Measurements from ENCODE around the gene CLPTM1L.

CLPTM1L gene

GRCh38 chr5:1304033-1304432, 40.9 kb downstream of the CLPTM1L start:
- H3K4me1 ChIP-seq (ENCODE audit: control insufficient read depth, insufficient read depth, low read length), result no peaks in the 10 kb centered on the region
- no peaks in the 10 kb centered on the region for H3K27me3 ChIP-seq (ENCODE audit: control insufficient read depth, insufficient read depth, low read length)
- no peak overlapping the region for H3K27ac ChIP-seq (ENCODE audit: low read depth, low read length)
- no peak overlapping the region for H3K4me3 ChIP-seq (ENCODE audit: low read depth, low read length)
- no peaks in the 10 kb centered on the region for H3K36me3 ChIP-seq (ENCODE audit: control insufficient read depth, insufficient read depth, low read length)
- no peaks in the 10 kb centered on the region for H3K9me3 ChIP-seq (ENCODE audit: control insufficient read depth, insufficient read depth, low read length)
- no peak overlapping the region for H3K9ac ChIP-seq (ENCODE audit: low read depth, low read length)

- H3K9ac ChIP-seq (ENCODE audit: low read depth, low read length), result no peak overlapping the region
- H3K9me3 ChIP-seq (ENCODE audit: control insufficient read depth, insufficient read depth, low read length), result no peaks in the 10 kb centered on the region
- H3K4me1 ChIP-seq (ENCODE audit: control insufficient read depth, insufficient read depth, low read length), result no peaks in the 10 kb centered on the region
- H3K4me3 ChIP-seq (ENCODE audit: low read depth, low read length), result no peak overlapping the region
- no peak overlapping the region for H3K27ac ChIP-seq (ENCODE audit: low read depth, low read length)
- H3K27me3 ChIP-seq (ENCODE audit: control insufficient read depth, insufficient read depth, low read length), result no peaks in the 10 kb centered on the region
- no peaks in the 10 kb centered on the region for H3K36me3 ChIP-seq (ENCODE audit: control insufficient read depth, insufficient read depth, low read length)
These were observed 42.6 kb downstream of the CLPTM1L start for GRCh38 chr5:1302258-1302657.

- Histone ChIP-seq H3K9ac (ENCODE audit: low read depth, low read length) (no peak overlapping the region), H3K9me3 (ENCODE audit: control insufficient read depth, insufficient read depth, low read length) (no peaks in the 10 kb centered on the region), H3K4me3 (ENCODE audit: low read depth, low read length) (no peak overlapping the region), H3K27me3 (ENCODE audit: control insufficient read depth, insufficient read depth, low read length) (peaks cover 7% of the 10 kb centered on the region; the same call in 1 of the 2 replicates), H3K4me1 (ENCODE audit: control insufficient read depth, insufficient read depth, low read length) (no peaks in the 10 kb centered on the region), H3K27ac (ENCODE audit: low read depth, low read length) (no peak overlapping the region), H3K36me3 (ENCODE audit: control insufficient read depth, insufficient read depth, low read length) (no peaks in the 10 kb centered on the region)
These were observed 44.3 kb downstream of the CLPTM1L start for GRCh38 chr5:1300581-1301083.

- no peak overlapping the region for H3K4me3 ChIP-seq (ENCODE audit: low read depth, low read length)
- no peak overlapping the region for H3K9ac ChIP-seq (ENCODE audit: low read depth, low read length)
- no peaks in the 10 kb centered on the region for H3K9me3 ChIP-seq (ENCODE audit: control insufficient read depth, insufficient read depth, low read length)
- H3K27ac ChIP-seq (ENCODE audit: low read depth, low read length), result no peak overlapping the region
- no peaks in the 10 kb centered on the region for H3K36me3 ChIP-seq (ENCODE audit: control insufficient read depth, insufficient read depth, low read length)
- H3K4me1 ChIP-seq (ENCODE audit: control insufficient read depth, insufficient read depth, low read length), result no peaks in the 10 kb centered on the region
- peaks cover 7% of the 10 kb centered on the region; the same call in 1 of the 2 replicates for H3K27me3 ChIP-seq (ENCODE audit: control insufficient read depth, insufficient read depth, low read length)
These were observed 44.9 kb downstream of the CLPTM1L start for GRCh38 chr5:1299961-1300360.

- Histone ChIP-seq H3K4me3 (ENCODE audit: low read depth, low read length) (no peak overlapping the region), H3K36me3 (ENCODE audit: control insufficient read depth, insufficient read depth, low read length) (no peaks in the 10 kb centered on the region), H3K9ac (ENCODE audit: low read depth, low read length) (no peak overlapping the region), H3K4me1 (ENCODE audit: control insufficient read depth, insufficient read depth, low read length) (no peaks in the 10 kb centered on the region), H3K9me3 (ENCODE audit: control insufficient read depth, insufficient read depth, low read length) (no peaks in the 10 kb centered on the region), H3K27me3 (ENCODE audit: control insufficient read depth, insufficient read depth, low read length) (peaks cover 7% of the 10 kb centered on the region; the same call in 1 of the 2 replicates), H3K27ac (ENCODE audit: low read depth, low read length) (no peak overlapping the region)
These were observed 45.4 kb downstream of the CLPTM1L start for GRCh38 chr5:1299511-1299850.

- H3K4me3 ChIP-seq (ENCODE audit: low read depth, low read length), result no peak overlapping the region
- no peaks in the 10 kb centered on the region for H3K9me3 ChIP-seq (ENCODE audit: control insufficient read depth, insufficient read depth, low read length)
- peaks cover 7% of the 10 kb centered on the region; the same call in 1 of the 2 replicates for H3K27me3 ChIP-seq (ENCODE audit: control insufficient read depth, insufficient read depth, low read length)
- no peak overlapping the region for H3K27ac ChIP-seq (ENCODE audit: low read depth, low read length)
- H3K9ac ChIP-seq (ENCODE audit: low read depth, low read length), result no peak overlapping the region
- H3K4me1 ChIP-seq (ENCODE audit: control insufficient read depth, insufficient read depth, low read length), result no peaks in the 10 kb centered on the region
- no peaks in the 10 kb centered on the region for H3K36me3 ChIP-seq (ENCODE audit: control insufficient read depth, insufficient read depth, low read length)
These were observed 46.0 kb downstream of the CLPTM1L start for GRCh38 chr5:1298723-1299510.

- Histone ChIP-seq H3K27ac (ENCODE audit: low read depth, low read length) (no peak overlapping the region), H3K9me3 (ENCODE audit: control insufficient read depth, insufficient read depth, low read length) (no peaks in the 10 kb centered on the region), H3K36me3 (ENCODE audit: control insufficient read depth, insufficient read depth, low read length) (peaks cover under 1% of the 10 kb centered on the region; the same call in 1 of the 2 replicates), H3K4me3 (ENCODE audit: low read depth, low read length) (no peak overlapping the region), H3K9ac (ENCODE audit: low read depth, low read length) (no peak overlapping the region), H3K4me1 (ENCODE audit: control insufficient read depth, insufficient read depth, low read length) (no peaks in the 10 kb centered on the region), H3K27me3 (ENCODE audit: control insufficient read depth, insufficient read depth, low read length) (peaks cover 7% of the 10 kb centered on the region; the same call in 1 of the 2 replicates)
These were observed 46.8 kb downstream of the CLPTM1L start for GRCh38 chr5:1298067-1298551.

GRCh38 chr5:1297243-1297642, 47.7 kb downstream of the CLPTM1L start:
- Histone ChIP-seq H3K4me3 (ENCODE audit: low read depth, low read length) (no peak overlapping the region), H3K9me3 (ENCODE audit: control insufficient read depth, insufficient read depth, low read length) (no peaks in the 10 kb centered on the region), H3K4me1 (ENCODE audit: control insufficient read depth, insufficient read depth, low read length) (no peaks in the 10 kb centered on the region), H3K27me3 (ENCODE audit: control insufficient read depth, insufficient read depth, low read length) (peaks cover 7% of the 10 kb centered on the region; the same call in 1 of the 2 replicates), H3K9ac (ENCODE audit: low read depth, low read length) (no peak overlapping the region), H3K27ac (ENCODE audit: low read depth, low read length) (no peak overlapping the region), H3K36me3 (ENCODE audit: control insufficient read depth, insufficient read depth, low read length) (peaks cover 5% of the 10 kb centered on the region; the same call in 1 of the 2 replicates)

- H3K4me3 ChIP-seq (ENCODE audit: low read depth, low read length), result peak overlapping the region; percentile 59
- H3K36me3 ChIP-seq (ENCODE audit: control insufficient read depth, insufficient read depth, low read length), result peaks cover 10% of the 10 kb centered on the region
- no peaks in the 10 kb centered on the region for H3K9me3 ChIP-seq (ENCODE audit: control insufficient read depth, insufficient read depth, low read length)
- H3K27ac ChIP-seq (ENCODE audit: low read depth, low read length), result no peak overlapping the region
- H3K9ac ChIP-seq (ENCODE audit: low read depth, low read length), result no peak overlapping the region
- H3K4me1 ChIP-seq (ENCODE audit: control insufficient read depth, insufficient read depth, low read length), result no peaks in the 10 kb centered on the region
- H3K27me3 ChIP-seq (ENCODE audit: control insufficient read depth, insufficient read depth, low read length), result peaks cover 7% of the 10 kb centered on the region; the same call in 1 of the 2 replicates
These were observed 49.3 kb downstream of the CLPTM1L start for GRCh38 chr5:1295650-1296037.

GRCh38 chr5:1294835-1295649, 49.9 kb downstream of the CLPTM1L start, which contains the start of gene TERT:
Gene TERT (minus strand): TSS chr5:1295068. CDS start chr5:1294989, 79 bp downstream.
- peak within 1 kb of the TSS; percentile 59 for H3K4me3 ChIP-seq (ENCODE audit: low read depth, low read length)
- H3K4me1 ChIP-seq (ENCODE audit: control insufficient read depth, insufficient read depth, low read length), result no peaks in the 10 kb centered on the region
- H3K27me3 ChIP-seq (ENCODE audit: control insufficient read depth, insufficient read depth, low read length), result peaks cover 7% of the 10 kb centered on the region; the same call in 1 of the 2 replicates
- H3K9me3 ChIP-seq (ENCODE audit: control insufficient read depth, insufficient read depth, low read length), result no peaks in the 10 kb centered on the region
- H3K36me3 ChIP-seq (ENCODE audit: control insufficient read depth, insufficient read depth, low read length), result peaks cover 10% of the 10 kb centered on the region
- no peak within 1 kb of the TSS for H3K27ac ChIP-seq (ENCODE audit: low read depth, low read length)
- peak within 1 kb of the TSS; percentile 18; the same call in 1 of the 2 replicates for H3K9ac ChIP-seq (ENCODE audit: low read depth, low read length)

Data from HUES48 (cell line).